Measurements from ENCODE around the gene AGAP1.

Gene AGAP1

GRCh38 chr2:235847576-235847975 is 353.7 kb downstream of the AGAP1 start:
- no peak for DNase-seq (ENCODE audit: low read depth in 2 of 2)

GRCh38 chr2:235848055-235848454 is 354.2 kb downstream of the AGAP1 start:
- no peak for DNase-seq (ENCODE audit: low read depth in 2 of 2)

GRCh38 chr2:235848946-235849345 is 355.1 kb downstream of the AGAP1 start:
- no peak for DNase-seq (ENCODE audit: low read depth in 2 of 2)

- DNase-seq (ENCODE audit: low read depth in 2 of 2): no peak
Measured at GRCh38 chr2:235849489-235849888, 355.6 kb downstream of the AGAP1 start.

- no peak for DNase-seq (ENCODE audit: low read depth in 2 of 2)
Measured at GRCh38 chr2:235850289-235850688, 356.4 kb downstream of the AGAP1 start.

GRCh38 chr2:235850771-235851551 is 357.1 kb downstream of the AGAP1 start:
- DNase-seq (ENCODE audit: low read depth in 2 of 2): no peak

- DNase-seq (ENCODE audit: low read depth in 2 of 2): no peak
Measured at GRCh38 chr2:235851828-235852525, 358.1 kb downstream of the AGAP1 start.

- DNase-seq (ENCODE audit: low read depth in 2 of 2): no peak
Measured at GRCh38 chr2:235852526-235852920, 358.7 kb downstream of the AGAP1 start.

- DNase-seq (ENCODE audit: low read depth in 2 of 2): no peak
Measured at GRCh38 chr2:235854276-235854675, 360.4 kb downstream of the AGAP1 start.

GRCh38 chr2:235855011-235855410 is 361.2 kb downstream of the AGAP1 start:
- DNase-seq (ENCODE audit: low read depth in 2 of 2): no peak

GRCh38 chr2:235856151-235856854 is 362.5 kb downstream of the AGAP1 start:
- DNase-seq (ENCODE audit: low read depth in 2 of 2): no peak

- DNase-seq (ENCODE audit: low read depth in 2 of 2): no peak
Measured at GRCh38 chr2:235857598-235857997, 363.8 kb downstream of the AGAP1 start.

GRCh38 chr2:235858881-235859280 is 365.0 kb downstream of the AGAP1 start:
- DNase-seq (ENCODE audit: low read depth in 2 of 2): no peak

- no peak for DNase-seq (ENCODE audit: low read depth in 2 of 2)
Measured at GRCh38 chr2:235859651-235860050, 365.8 kb downstream of the AGAP1 start.

GRCh38 chr2:235860111-235860510 is 366.3 kb downstream of the AGAP1 start:
- no peak for DNase-seq (ENCODE audit: low read depth in 2 of 2)

- DNase-seq (ENCODE audit: low read depth in 2 of 2): no peak
Measured at GRCh38 chr2:235860871-235861270, 367.0 kb downstream of the AGAP1 start.

- no peak for DNase-seq (ENCODE audit: low read depth in 2 of 2)
Measured at GRCh38 chr2:235861383-235861782, 367.5 kb downstream of the AGAP1 start.

GRCh38 chr2:235863414-235863813 is 369.6 kb downstream of the AGAP1 start:
- no peak for DNase-seq (ENCODE audit: low read depth in 2 of 2)

GRCh38 chr2:235864302-235864701 is 370.5 kb downstream of the AGAP1 start:
- no peak for DNase-seq (ENCODE audit: low read depth in 2 of 2)

GRCh38 chr2:235864733-235865515 is 371.1 kb downstream of the AGAP1 start:
- DNase-seq (ENCODE audit: low read depth in 2 of 2): no peak

GRCh38 chr2:235866373-235866772 is 372.5 kb downstream of the AGAP1 start:
- DNase-seq (ENCODE audit: low read depth in 2 of 2): no peak

GRCh38 chr2:235868224-235868623 is 374.4 kb downstream of the AGAP1 start:
- DNase-seq (ENCODE audit: low read depth in 2 of 2): no peak

Data from stimulated activated CD4-positive, alpha-beta T cell treated with anti-CD3 and anti-CD28 coated beads, Interleukin-12 subunit alpha, Interleukin-12 subunit beta, amount 100 ng/mL, for 24 hours (primary cell).